ENCODE data around the gene TAPBP.
"Not testable (repeated sequence)": the region's sequence is repeated elsewhere in the genome, so short reads cannot be mapped to it uniquely, and the experiment has no call there.

The TAPBP gene

GRCh38 chr6:33275795-33276580 is 37.9 kb downstream of the TAPBP start:
- not testable (repeated sequence) for DNase-seq

- no peak for DNase-seq
Observed at GRCh38 chr6:33273924-33274902, 39.7 kb downstream of the TAPBP start.

GRCh38 chr6:33273129-33273923 is 40.6 kb downstream of the TAPBP start:
- DNase-seq: no peak

- no peak for DNase-seq
Observed at GRCh38 chr6:33272275-33273128, 41.4 kb downstream of the TAPBP start.

- peak; percentile 91 for DNase-seq
Observed at GRCh38 chr6:33271468-33272274, 42.2 kb downstream of the TAPBP start, which contains the start of the genes RPS18 and VPS52. Gene RPS18 (plus strand): TSS chr6:33272075. CDS start chr6:33272120, 45 bp downstream. Gene VPS52 (minus strand): TSS chr6:33271876. CDS start chr6:33271675, 201 bp downstream.

- no peak for DNase-seq
Observed at GRCh38 chr6:33271117-33271467, 42.8 kb downstream of the TAPBP start.

GRCh38 chr6:33264015-33264414 is 49.9 kb downstream of the TAPBP start:
- no peak for DNase-seq

- DNase-seq: not testable (repeated sequence)
Observed at GRCh38 chr6:33262490-33262889, 51.4 kb downstream of the TAPBP start.

GRCh38 chr6:33259032-33259431 is 54.8 kb downstream of the TAPBP start:
- DNase-seq: no peak

- DNase-seq: no peak
Observed at GRCh38 chr6:33254591-33254990, 59.3 kb downstream of the TAPBP start.

GRCh38 chr6:33252759-33253158 is 61.1 kb downstream of the TAPBP start:
- DNase-seq: no peak

- no peak for DNase-seq
Observed at GRCh38 chr6:33251395-33252012, 62.4 kb downstream of the TAPBP start.

GRCh38 chr6:33250731-33251130 is 63.1 kb downstream of the TAPBP start:
- DNase-seq: no peak

GRCh38 chr6:33249732-33250630 is 63.9 kb downstream of the TAPBP start:
- no peak for DNase-seq
